HG02981 (cell line): ENCODE measurements around the gene DGKB.

ENCODE experiments used
- ATAC-seq: cut with Tn5 transposase; IDR thresholded peaks from one replicate; pipeline ENCODE4 v1.9.1; 2021; ENCODE audit warnings: mild to moderate bottlenecking, moderate library complexity; ENCODE audit not compliant: unreplicated experiment

The DGKB gene

DNA sequence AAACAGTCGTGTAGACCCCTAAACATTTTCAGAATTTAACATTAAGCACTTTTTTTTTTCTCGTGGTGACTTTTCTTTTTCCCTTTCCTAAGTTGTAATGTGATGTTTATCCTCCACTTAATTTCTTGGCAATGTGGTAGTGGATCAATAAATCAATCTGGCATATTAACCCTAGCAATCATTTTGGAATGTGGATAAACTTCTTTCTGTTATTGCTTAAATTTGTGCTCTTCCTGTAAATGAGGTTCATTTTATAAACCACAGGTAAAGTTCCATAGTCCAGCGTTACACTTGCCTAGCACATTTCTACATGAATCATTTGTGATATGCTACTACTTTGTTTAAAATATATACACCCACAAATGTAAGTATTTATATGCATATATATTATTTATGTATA is 665.7 kb downstream of the DGKB start:
- no peak for ATAC-seq

DNA sequence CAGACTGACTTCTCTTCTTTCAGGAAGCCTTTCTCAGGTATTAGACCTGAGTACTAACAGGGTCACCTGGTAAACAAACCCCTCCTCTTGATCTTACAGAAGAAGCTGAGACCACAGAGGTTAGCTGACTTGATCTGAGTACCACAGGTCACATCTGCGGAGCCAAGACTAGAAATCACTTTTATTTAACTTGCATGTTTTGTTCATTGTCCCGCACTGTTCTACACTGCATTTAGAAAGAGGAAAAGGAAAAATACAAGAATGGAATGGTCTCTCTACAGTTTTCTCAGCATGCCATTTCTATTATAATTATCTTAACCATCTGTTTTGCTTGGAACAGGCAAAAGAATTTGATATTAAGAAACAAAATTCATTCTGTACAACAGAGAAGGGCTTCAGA is 667.5 kb downstream of the DGKB start:
- no peak for ATAC-seq

DNA sequence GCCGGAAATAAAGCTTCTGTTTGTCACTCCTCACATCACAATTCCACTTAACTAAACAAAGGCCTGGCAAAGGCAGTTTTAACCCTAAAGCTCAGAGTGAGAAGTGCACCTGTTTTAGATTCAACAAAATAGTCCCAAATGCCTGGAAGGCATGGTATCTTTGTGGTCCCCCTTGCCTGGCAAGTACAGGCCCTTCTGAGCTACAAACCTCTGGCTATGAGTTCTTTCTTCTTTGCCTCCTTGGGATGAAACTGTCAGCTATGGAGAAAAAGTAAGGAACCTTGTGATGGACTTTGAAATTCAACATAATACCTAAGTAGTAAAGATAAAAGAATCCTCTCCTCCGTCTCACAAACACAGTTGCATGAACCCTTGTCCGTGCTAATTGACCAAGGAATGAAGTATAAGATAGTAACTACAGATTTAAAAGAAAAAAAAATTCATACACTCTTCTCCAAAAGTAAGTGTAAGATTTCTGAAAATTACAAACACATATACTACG is 668.6 kb downstream of the DGKB start:
- ATAC-seq, result no peak

DNA sequence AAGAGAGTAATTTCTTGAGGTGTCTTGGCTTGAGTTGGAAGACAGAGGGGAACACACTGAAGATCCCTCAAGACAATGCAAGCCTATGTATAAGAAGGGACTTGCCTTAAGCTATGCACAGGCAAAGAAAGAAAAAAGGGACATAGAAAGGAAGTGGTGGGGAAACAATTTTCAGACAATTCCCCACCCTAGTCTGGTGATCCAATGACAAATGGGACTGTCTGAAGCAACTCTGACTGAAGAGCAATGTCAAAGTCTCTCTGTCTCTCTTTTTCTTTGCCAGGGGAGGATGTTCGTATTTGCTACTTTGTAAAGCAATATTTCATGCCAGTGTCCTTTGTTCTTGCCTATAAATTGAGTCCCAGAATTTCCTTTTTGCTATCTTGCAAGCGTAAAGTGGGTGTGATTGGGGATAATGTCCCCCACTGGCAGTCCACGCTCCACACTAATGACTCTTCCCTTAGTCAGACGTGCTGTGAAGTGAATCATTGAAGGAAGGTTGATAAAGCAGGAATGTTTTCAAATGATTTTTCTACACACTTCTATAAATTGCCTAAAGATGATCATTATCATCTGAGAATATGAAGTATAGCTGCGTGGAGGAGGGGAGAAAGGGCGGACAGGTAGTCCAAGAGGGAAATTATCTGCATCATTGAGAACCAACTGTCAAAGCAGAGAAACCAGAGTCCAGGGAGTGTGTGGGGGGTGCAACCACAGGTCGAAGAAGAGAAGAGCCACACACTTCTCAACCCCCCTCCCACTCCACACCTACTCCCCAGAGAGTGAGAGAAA is 669.3 kb downstream of the DGKB start:
- no peak for ATAC-seq

DNA sequence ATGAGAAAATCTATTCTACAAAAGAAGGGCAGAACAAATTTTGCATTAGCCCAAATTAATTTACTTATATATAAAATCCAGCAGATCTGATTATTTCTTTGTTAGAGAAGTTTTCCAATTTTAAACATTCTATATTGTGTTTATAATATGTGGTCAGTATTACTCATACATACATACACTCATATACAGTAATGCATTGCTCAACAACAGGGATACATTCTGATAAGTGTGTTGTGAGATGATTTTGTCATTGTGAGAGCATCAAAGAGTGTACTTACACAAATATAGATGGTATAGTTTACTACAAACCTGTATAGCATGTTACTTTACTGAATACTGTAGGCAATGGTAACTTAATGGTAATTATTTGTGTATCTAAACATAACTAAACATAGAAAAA is 673.5 kb downstream of the DGKB start:
- ATAC-seq, result no peak

DNA sequence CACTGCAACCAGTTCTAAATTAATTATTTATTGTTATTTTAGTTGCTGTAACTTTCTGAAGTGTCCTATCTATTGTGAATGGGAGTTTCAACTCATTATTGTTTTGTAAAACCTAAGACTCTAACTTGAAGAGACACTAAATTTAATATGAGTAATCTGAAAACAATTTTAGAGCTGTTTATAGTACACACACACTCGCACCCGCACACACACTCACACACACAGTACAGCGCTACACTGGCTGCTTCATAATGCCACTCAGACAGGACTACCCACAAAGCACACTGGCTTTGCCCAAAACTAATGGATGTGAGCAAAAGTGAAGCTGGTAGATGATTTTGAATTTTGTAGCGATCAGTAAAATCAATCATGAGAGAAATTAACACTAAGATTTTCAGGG is 674.2 kb downstream of the DGKB start:
- ATAC-seq, result no peak

DNA sequence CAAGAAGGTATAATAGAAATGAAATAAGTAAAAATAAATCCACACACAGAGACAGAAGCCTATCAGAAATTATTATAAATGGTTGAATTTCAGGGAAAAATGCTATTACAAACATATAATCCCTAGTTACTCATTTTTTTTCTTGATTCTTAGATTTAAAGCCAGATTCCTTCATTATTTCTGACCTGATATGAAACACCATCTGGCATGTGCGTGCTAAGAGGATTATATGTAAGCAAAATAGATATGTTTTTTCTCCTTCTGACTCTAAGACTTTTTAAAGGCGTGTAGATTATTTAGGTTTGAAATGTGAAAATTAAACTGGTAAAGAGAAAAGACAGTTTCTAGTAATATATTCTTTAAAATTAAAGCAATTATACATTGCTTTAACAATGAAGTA is 676.4 kb downstream of the DGKB start:
- no peak for ATAC-seq

DNA sequence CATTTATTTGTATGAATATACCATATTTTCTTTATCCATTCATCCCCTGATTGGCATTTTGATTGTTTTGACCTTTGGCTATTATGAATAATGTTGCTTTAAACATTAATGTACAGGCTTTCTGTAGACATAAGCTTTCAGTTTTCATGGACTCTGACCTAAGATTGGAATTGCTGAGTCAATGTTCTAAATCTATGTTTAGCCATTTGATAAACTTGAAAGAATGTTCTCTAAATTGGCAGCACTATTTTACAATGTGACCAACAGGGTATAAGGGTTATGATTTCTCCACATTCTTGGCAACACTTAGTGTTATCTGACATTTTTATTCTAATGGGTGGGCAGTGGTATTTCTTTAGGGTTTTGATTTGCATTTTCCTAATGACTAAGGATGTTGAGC is 683.4 kb downstream of the DGKB start:
- ATAC-seq, result no peak

DNA sequence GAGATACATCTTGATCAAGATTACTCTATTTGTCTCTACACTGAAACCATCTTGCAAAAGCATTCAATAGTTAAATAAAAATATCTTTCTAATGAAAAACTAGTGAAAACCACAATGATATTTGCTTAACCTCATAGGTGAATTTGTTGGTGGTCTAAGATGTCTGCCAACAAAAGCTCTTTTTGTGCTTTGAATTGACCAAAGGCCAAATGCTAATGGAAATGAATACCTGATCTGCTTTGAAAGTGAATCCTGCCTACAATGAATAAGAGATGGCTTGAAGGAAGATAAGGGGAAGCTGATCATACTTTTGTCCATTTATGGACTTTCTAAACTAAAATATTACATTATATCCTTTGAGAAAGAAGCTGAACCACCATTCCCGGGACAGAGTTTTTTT is 684.2 kb downstream of the DGKB start:
- ATAC-seq, result no peak

DNA sequence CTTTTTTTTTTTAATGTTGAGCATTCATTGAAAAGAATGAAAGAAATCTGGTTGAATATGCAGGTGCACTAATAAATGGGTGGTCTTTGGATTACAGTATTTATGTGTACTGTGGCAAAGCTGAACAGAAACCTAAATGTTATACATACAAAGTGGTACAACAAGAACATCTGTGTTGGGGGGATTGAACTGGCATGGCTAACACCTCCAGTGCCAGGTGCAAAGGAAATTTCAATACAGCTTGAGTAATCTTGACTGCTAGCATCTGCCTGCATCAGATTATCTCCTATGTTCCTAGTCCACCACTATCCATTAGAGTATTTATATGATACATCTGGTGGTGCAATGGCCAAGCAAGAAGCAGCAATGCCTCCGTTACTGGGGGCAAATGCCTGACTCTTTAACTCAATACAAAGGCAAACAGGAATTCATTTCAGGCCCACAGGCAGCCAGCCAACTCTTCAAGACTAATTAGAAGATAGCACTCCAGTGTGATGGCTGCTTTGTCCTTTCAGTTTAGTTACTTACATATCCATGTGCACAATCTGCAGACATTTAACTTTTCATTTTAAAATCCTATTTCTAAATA is 692.6 kb downstream of the DGKB start:
- ATAC-seq, result no peak

DNA sequence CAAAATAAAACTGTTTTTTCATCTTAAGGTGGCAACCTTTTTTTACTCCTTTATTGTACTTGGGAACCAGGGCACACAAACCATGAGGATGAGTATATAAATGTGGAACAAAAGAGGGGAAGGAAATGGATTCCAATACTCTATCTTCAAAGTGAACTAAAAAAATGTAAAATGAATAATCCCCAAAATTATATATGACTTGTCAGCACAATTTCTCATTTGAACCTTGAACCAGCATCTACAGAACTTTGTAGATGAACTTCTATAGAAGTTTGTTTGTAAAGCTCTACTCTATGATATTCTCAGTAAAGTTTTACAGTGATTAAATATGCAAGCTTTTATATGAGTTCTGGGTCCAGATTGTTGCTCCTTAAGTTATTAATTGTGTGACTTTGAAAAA is 694.8 kb downstream of the DGKB start:
- no peak for ATAC-seq

DNA sequence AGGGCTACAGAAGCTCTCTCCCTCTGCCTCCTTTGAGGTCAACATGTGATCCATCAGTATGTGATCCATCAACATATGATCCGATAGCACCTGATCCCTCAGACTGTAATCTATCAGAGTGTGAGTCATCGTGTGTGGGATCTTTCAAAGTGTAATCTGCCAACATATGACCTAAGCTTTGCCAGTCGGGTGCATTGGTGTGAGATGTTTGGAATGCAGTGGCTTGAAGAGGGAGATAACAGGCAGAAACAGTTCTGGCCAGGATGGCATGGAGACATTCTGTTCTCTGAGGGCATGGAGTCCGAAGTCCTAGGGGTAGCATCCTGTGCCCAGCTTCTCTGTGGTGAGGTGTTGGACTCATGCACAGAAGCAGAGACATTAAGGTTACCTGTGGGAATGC is 695.4 kb downstream of the DGKB start:
- ATAC-seq, result no peak

DNA sequence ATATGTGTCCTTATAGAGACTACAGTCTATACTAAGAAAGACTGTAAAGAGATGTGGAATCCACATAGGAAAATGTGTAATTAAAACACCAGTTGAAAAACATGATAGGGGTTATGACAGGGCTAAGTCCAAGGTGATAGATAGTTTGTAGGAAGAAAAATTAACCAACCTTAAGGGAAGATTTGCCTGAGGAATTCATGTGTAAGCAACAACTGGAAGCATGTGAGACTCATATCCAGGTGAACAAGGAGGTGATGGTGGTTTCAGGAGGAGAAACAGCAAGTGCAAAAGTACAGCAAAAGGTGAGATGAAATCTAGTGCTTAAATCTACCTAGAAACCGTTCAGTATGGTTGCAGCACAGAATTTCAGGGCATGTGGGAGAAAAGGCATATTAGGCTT is 696.4 kb downstream of the DGKB start:
- no peak for ATAC-seq

DNA sequence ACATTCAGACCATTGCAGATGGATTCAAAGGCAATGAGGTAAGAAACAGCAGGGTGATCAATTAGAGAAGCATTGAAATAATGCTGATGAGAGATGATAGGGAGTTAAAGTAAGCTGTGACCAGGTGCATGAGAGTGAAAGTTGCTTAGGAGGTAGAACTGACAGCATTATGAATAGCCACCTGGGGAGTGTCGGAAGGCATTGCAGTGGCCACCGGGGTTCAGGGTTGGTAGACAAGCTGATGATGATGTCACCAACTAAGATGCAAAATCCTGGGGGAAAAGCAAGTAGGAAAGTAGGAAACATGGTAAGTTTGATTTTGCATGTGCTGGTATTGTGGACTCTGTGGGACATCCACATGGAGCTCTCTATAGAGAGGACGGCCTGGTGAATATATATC is 701.2 kb downstream of the DGKB start:
- ATAC-seq, result no peak

DNA sequence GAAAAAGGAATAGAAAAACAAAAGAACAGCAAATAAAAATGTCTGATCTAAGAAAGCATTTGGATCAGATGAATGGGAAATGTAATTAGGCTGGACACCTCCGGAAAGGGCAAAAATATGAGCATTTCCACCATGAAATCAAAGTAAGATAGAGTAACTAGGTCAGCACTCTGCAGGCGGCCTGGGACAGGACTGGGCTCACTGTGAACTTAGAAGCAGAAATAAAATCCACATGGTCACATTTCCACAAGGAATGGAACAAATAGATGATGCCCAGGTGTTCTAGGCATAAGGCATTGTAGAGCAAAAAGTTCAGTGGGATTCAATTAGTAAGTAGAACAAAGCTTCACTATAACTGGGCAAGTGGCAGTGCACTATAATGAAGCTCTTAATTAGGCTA is 703.2 kb downstream of the DGKB start:
- no peak for ATAC-seq

DNA sequence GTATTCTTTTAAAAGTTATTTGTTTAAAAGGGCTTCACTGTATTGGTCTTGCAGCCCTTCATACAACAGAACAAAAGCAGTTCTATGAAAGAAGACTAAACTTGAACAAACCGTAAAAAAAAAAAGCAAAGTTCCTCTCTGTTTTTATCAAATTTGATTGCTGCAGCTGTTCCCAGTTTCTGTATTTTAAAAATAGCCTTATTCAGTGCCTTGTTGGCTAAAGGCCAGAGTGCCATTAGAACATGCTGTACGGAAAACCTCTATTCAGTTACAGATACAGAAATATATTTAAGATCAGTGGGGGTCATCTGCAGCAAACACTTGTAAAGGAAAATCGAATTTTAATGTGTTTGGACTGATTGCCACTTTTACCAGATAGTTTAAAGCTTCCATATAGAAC is 705.3 kb downstream of the DGKB start:
- ATAC-seq, result no peak

DNA sequence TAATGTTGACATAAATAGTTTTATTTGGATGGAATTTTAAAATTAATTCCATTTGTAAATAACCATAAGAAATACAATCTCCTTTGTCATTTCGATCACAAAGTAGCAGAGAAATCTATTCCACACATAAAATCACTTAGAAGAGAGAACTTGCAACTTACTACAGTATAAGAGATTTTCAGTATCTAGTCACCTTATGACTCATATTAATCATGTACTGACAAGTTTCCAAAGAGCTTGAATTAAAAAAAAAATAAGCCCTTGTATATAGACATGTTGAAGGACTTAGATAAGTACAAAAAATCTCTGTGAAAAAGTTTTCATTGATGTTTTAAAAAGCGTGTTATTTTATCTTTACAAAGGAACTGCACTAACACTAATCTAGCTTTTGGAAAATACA is 706.0 kb downstream of the DGKB start:
- no peak for ATAC-seq

DNA sequence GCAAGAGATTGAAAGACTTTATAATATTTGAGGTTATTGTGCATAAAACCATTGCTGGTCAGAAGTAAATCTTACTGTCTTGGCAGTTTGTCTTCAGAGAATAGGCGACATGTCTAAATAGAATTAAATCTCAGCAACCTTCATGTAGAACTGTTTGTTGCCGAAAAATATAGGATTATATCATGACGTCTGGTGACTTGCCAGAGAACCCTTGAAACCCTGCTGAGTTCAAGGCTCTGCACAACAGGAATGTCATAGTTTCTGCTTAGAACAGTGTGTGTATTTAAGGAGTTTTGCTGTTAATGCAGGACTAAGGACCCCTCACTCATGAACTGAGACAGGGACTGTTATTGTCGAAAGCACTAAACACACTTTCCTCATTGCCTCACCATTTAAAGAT is 706.7 kb downstream of the DGKB start:
- ATAC-seq, result no peak

DNA sequence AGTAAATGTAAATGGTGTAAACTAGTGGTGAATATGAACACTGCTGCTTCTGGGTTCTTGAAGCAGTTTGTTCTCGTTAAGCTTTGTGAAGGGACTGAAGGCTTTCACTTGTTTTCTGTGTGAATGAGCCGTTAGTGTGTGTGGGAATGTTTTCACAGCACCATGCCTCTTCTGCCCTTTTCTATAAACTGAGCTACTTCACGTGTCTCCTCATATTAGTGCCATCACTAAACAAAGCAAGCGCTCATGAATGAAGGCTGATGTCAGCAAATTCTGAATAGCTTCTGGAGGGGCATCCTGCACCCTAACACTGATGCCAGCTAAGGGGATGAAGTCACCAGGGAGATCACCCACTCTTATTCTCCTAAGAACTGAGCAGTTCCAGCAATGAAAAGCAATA is 707.5 kb downstream of the DGKB start:
- no peak for ATAC-seq

DNA sequence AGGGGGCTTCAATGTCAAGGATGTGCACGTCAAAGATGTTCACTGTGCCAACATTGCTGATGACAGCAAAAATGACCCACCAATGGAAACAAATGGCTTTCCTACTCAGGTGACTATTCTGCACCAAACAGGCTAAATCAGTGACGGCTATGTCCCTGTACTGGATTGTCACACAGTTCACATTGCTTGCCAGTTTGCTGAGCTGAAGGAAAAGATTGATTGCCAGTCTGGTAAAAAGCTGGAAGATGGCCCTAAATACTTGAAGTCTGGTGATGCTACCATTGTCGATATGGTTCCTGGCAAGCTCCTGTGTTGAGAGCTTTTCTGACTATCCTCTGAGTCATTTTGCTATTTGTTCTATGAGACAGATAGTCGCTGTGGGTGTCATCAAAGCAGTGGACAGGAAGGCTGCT is 710.9 kb downstream of the DGKB start:
- ATAC-seq, result no peak

DNA sequence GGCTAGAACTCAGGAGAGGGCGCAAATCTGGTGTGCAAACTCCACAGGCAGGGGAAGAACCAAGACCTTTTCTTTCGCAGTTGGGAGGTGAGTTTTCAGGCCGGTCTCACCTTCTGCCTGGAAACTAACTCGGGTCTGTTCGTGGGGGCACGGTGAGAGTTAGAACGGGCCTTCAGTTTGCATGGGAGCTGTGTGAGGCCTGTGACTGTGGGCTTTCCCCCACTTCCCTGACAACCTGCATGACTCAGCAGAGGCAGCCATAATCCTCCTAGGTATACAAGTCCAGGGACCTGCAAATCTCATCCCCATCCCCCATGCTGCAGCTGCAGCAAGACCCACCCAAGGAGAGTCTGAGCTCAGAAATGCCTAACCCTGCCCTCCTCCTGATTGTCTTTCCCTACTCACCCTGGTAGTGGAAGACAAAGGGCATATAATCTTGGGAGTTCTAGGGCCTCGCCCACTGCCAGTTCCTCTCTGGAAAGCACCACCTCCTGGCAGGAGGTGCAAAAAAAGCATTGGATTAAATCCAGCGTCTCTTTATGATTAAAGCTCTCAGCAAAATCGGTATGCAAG is 718.2 kb downstream of the DGKB start:
- no peak for ATAC-seq

DNA sequence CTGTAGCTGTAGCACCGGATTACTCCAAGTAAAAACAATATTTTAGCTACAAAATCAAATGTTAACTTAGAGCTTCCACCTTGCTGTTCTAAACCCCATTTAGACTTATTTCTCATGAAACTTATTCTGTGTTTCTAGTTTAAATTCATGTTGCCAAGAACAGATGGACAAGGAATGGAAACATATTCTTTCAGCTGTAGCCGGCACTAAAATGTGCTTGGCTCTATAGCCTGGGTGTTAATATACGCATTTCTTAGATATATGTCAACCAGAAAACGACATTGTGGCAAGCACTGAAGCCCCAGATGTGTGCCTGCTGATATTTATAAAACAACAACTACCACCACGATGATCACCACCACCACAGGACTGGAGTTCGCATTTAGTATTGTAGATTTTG is 722.8 kb downstream of the DGKB start:
- no peak for ATAC-seq
